Thyroid gland (tissue), 4 donors: Measurements from ENCODE around the gene KRT14.

Experiments used
- CTCF ChIP-seq, 6 experiments: fragments of 200-600 bp in 3 of 6; fragments of 450-650 bp in 3 of 6; sonication (generic) in 3 of 6; IDR thresholded peaks; one replicate each; pipeline ENCODE4 v1.5.1; 2016 to 2019; ENCODE audit warnings: antibody characterized with exemption in 6 of 6, mild to moderate bottlenecking in 2 of 6, inconsistent platforms in 1 of 6, moderate library complexity in 1 of 6
- POLR2A ChIP-seq, 2 donors: fragments of 450-650 bp; IDR thresholded peaks; one replicate each; pipeline ENCODE4 v1.6.1; 2017; ENCODE audit warnings: antibody characterized with exemption in 2 of 2, mild to moderate bottlenecking in 2 of 2, moderate library complexity in 1 of 2

GRCh38 chr17:41621916-41622315, 35.2 kb upstream of the KRT14 start:
- TF ChIP-seq POLR2A (IDR thresholded peaks at IDR 0.05) (no peak), CTCF (IDR thresholded peaks at IDR 0.05) (no peak)
